Kidney (tissue), 14 donors: ENCODE data around the gene TMEM74B. TPM values are rescaled to one million over a fixed set of nuclear protein-coding genes. Genes with fewer than 3 reads are reported as not detected.

Experiments used
- DNase-seq, 5 donors: peaks; one replicate each; pipeline ENCODE4 v3.0.0-alpha.2; 2013 to 2020
- FAIRE-seq: peaks from 2 replicates; lab custom pipeline; 2012; peaks lifted over from hg19 to GRCh38; lab: Jason Lieb, UNC
- H3K27ac ChIP-seq, 2 donors: one replicate each; pipeline ENCODE4 v1.7.0; 2013; ENCODE audit warnings: low read depth in 2 of 2, low read length in 2 of 2, inconsistent platforms in 1 of 2
- H3K27me3 ChIP-seq: one replicate; pipeline ENCODE4 v1.7.1; 2013; ENCODE audit warnings: low read length, inconsistent platforms; ENCODE audit not compliant: control insufficient read depth, insufficient read depth
- H3K36me3 ChIP-seq, 3 donors: one replicate each; pipeline versions ENCODE4 v1.7.0 to v1.7.1; 2013; ENCODE audit warnings: low read length in 3 of 3, control low read depth in 1 of 3, inconsistent platforms in 1 of 3; ENCODE audit not compliant: insufficient read depth in 3 of 3, control insufficient read depth in 2 of 3
- H3K4me1 ChIP-seq, 3 donors: one replicate each; pipeline versions ENCODE4 v1.7.0 to v1.7.1; 2013; ENCODE audit warnings: low read length in 3 of 3, inconsistent platforms in 1 of 3, low read depth in 1 of 3; ENCODE audit not compliant: control insufficient read depth in 2 of 3, insufficient read depth in 2 of 3
- H3K4me3 ChIP-seq, 3 donors: one replicate each; pipeline versions ENCODE4 v1.7.0 to v1.8.1; 2013; ENCODE audit warnings: low read length in 3 of 3, control low read depth in 1 of 3, inconsistent platforms in 1 of 3
- H3K9ac ChIP-seq, 3 donors: one replicate each; pipeline versions ENCODE4 v1.7.0 to v1.7.1; 2013; ENCODE audit warnings: low read length in 3 of 3, control low read depth in 1 of 3, inconsistent platforms in 1 of 3
- H3K9me3 ChIP-seq, 3 donors: one replicate each; pipeline versions ENCODE4 v1.7.0 to v1.7.1; 2013; ENCODE audit warnings: low read length in 3 of 3, control low read depth in 1 of 3, inconsistent platforms in 1 of 3; ENCODE audit not compliant: control insufficient read depth in 2 of 3, insufficient read depth in 1 of 3
- intact Hi-C: fragments of 100-400 bp; cut with DNase I; formaldehyde crosslinking; loops from one replicate; pipeline ENCODE4 v1.11.1; 2022
- polyA plus RNA-seq: library from polyadenylated mRNA; stranded (reverse); fragments of 350-450 nt; fragmentation: Illumina TruSeq; extraction: RNeasy Lipid Tissue Mini Kit (QIAGEN cat#74804); gene quantifications from one replicate; pipeline ENCODE4 v1.2.3, GENCODE V29; 2014; ENCODE audit warnings: low read depth, low replicate concordance; ENCODE audit not compliant: insufficient read depth
- total RNA-seq: library from RNA; stranded (reverse); fragmentation: NEBNext Ultra II Directional; extraction: Animal tissue kit (Norgen Biotek cat#: 25700); gene quantifications from one replicate; pipeline ENCODE4 v1.2.1, GENCODE V29; 2021
- TF ChIP-seq, protein P1 (sequence below): IDR thresholded peaks from 3 replicates; pipeline ENCODE4 v1.5.1; 2012; ENCODE audit warnings: mild to moderate bottlenecking, moderate library complexity, borderline replicate concordance; ENCODE audit not compliant: insufficient read depth; ENCODE audit errors: extremely low read depth
- donor health status: control.
- donor health status: control.
- donor health status: control.
- donor health status: control.
- donor health status: control.
- donor health status: DM: yes; HTN: yes; CAD: no.
- donor health status: Normal renal cell carcinoma (clear cell type).

Gene TMEM74B
- total and polyA plus RNA-seq, 2 donors from 2014 or later, result 0.54 to 1.6 TPM

GRCh38 chr20:1191299-1191698 is 6.5 kb upstream of the TMEM74B start:
- DNase-seq (no peak), FAIRE-seq (no peak)
- Histone ChIP-seq H3K4me1 (no peaks in the 10 kb centered on the region), H3K9me3 (no peaks in the 10 kb centered on the region), H3K9ac (no peak overlapping the region), H3K4me3 (no peak overlapping the region), H3K27ac (no peak overlapping the region), H3K27me3 (peaks cover 3% of the 10 kb centered on the region), H3K36me3 (no peaks in the 10 kb centered on the region)
- intact Hi-C loops, result no loop called here
- TF ChIP-seq, protein P1, sequence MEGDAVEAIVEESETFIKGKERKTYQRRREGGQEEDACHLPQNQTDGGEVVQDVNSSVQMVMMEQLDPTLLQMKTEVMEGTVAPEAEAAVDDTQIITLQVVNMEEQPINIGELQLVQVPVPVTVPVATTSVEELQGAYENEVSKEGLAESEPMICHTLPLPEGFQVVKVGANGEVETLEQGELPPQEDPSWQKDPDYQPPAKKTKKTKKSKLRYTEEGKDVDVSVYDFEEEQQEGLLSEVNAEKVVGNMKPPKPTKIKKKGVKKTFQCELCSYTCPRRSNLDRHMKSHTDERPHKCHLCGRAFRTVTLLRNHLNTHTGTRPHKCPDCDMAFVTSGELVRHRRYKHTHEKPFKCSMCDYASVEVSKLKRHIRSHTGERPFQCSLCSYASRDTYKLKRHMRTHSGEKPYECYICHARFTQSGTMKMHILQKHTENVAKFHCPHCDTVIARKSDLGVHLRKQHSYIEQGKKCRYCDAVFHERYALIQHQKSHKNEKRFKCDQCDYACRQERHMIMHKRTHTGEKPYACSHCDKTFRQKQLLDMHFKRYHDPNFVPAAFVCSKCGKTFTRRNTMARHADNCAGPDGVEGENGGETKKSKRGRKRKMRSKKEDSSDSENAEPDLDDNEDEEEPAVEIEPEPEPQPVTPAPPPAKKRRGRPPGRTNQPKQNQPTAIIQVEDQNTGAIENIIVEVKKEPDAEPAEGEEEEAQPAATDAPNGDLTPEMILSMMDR, result no peak

GRCh38 chr20:1190847-1191246 is 6.1 kb upstream of the TMEM74B start:
- FAIRE-seq, result no peak

DNA sequence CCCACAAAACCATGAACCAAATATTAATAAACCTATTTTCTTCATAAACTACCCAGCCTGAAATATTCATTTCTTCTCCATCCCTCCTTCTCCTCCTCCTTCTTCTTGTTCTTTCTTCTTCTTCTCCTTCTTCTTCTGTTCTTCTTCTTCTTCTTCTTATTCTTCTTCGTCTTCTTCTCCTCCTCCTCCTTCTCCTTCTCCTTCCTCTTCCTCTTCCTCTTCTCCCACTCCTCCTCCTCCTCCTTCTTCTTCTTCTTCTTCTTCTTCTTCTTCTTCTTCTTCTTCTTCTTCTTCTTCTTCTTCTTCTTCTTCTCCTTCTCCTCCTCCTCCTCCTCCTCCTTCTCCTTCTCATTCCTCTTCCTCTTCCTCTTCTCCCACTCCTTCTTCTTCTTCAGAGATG is 5.0 kb upstream of the TMEM74B start:
- intact Hi-C loops, result no loop called here
- no peak for FAIRE-seq

More at GRCh38 chr20:1190847-1191246, 6.1 kb upstream of the TMEM74B start:
- Histone ChIP-seq H3K27me3 (peaks cover 3% of the 10 kb centered on the region), H3K36me3 (no peaks in the 10 kb centered on the region), H3K9ac (no peak overlapping the region), H3K9me3 (no peaks in the 10 kb centered on the region), H3K4me3 (no peak overlapping the region), H3K4me1 (no peaks in the 10 kb centered on the region), H3K27ac (no peak overlapping the region)
- intact Hi-C loops, result no loop called here
- DNase-seq, result no peak
- TF ChIP-seq, protein P1, result no peak

More for the DNA sequence above, 5.0 kb upstream of the TMEM74B start:
- no peak for DNase-seq
- H3K27me3 ChIP-seq, result peaks cover 3% of the 10 kb centered on the region
- H3K4me1 ChIP-seq, result no peaks in the 10 kb centered on the region
- no peak overlapping the region for H3K27ac ChIP-seq
- no peak overlapping the region for H3K9ac ChIP-seq
- no peak overlapping the region for H3K4me3 ChIP-seq
- no peaks in the 10 kb centered on the region for H3K36me3 ChIP-seq
- TF ChIP-seq, protein P1, result no peak
- no peaks in the 10 kb centered on the region for H3K9me3 ChIP-seq
